ENCODE results near the gene ZNF573. TPM values are rescaled to one million over a fixed set of nuclear protein-coding genes. Genes with fewer than 3 reads are reported as not detected.
"Not testable (repeated sequence)": the region's sequence is repeated elsewhere in the genome, so short reads cannot be mapped to it uniquely, and the experiment has no call there.

The ZNF573 gene
- total RNA-seq, 3 donors from 2014 or later, result 6.2 to 16.7 (median 11.6) TPM

- H3K9me3 ChIP-seq, result peaks cover 88 to 97% of the 10 kb centered on the region in 2 donors
- DNase-seq (ENCODE audit: low spot score in 2 of 2), result no peak
- H3K27me3 ChIP-seq, result no peaks in the 10 kb centered on the region
Observed at GRCh38 chr19:37803249-37803840, 24.0 kb upstream of the ZNF573 start.

GRCh38 chr19:37790244-37790925 lies 11.0 kb upstream of the ZNF573 start:
- H3K4me1 ChIP-seq, result no peaks in the 10 kb centered on the region
- H3K27me3 ChIP-seq, result no peaks in the 10 kb centered on the region
- DNase-seq (ENCODE audit: low spot score in 2 of 2), result no peak
- intact Hi-C loops (cut with DNase I; ENCODE audit: low total_unique reads), result no loop called here
- peaks cover 67 to 85% of the 10 kb centered on the region in 2 donors for H3K9me3 ChIP-seq
- TF ChIP-seq POLR2AphosphoS5 (IDR thresholded peaks at IDR 0.05), result no peak
- TF ChIP-seq POLR2A (IDR thresholded peaks at IDR 0.05), result no peak
- no peak for TF ChIP-seq CTCF (IDR thresholded peaks at IDR 0.05)
- no peak overlapping the region for H3K27ac ChIP-seq
- no peak overlapping the region for H3K4me3 ChIP-seq
- no peaks in the 10 kb centered on the region for H3K36me3 ChIP-seq

More at GRCh38 chr19:37803249-37803840, 24.0 kb upstream of the ZNF573 start:
- Histone ChIP-seq H3K27ac (no peak overlapping the region), H3K36me3 (no peaks in the 10 kb centered on the region), H3K4me3 (no peak overlapping the region), H3K4me1 (no peaks in the 10 kb centered on the region)
- intact Hi-C loops (cut with DNase I; ENCODE audit: low total_unique reads), result no loop called here
- TF ChIP-seq POLR2AphosphoS5 (IDR thresholded peaks at IDR 0.05), result no peak
- TF ChIP-seq CTCF (IDR thresholded peaks at IDR 0.05), result no peak
- TF ChIP-seq POLR2A (IDR thresholded peaks at IDR 0.05), result no peak

GRCh38 chr19:37778613-37779126 lies 716 bp downstream of the ZNF573 start:
- H3K27ac ChIP-seq, result peak overlapping the region; percentile 92 to 95
- no peak for TF ChIP-seq POLR2AphosphoS5 (IDR thresholded peaks at IDR 0.05)
- no peak for TF ChIP-seq CTCF (IDR thresholded peaks at IDR 0.05)
- no peak for TF ChIP-seq POLR2A (IDR thresholded peaks at IDR 0.05)
- intact Hi-C loops (cut with DNase I; ENCODE audit: low total_unique reads), result loop anchor here (10.0 kb wide), 1 partner anchor 566 kb away; no protein-coding TSS in a partner anchor
- no peaks in the 10 kb centered on the region for H3K27me3 ChIP-seq
- no peaks in the 10 kb centered on the region for H3K4me1 ChIP-seq
- H3K4me3 ChIP-seq, result peak overlapping the region; percentile 56 to 89 (median 76)
- H3K36me3 ChIP-seq, result no peaks in the 10 kb centered on the region
- no peak for DNase-seq (ENCODE audit: low spot score in 2 of 2)
- H3K9me3 ChIP-seq, result peaks cover 13 to 17% of the 10 kb centered on the region in 2 donors

GRCh38 chr19:37770985-37771384 lies 8.4 kb downstream of the ZNF573 start:
- Histone ChIP-seq H3K4me3 (no peak overlapping the region), H3K36me3 (no peaks in the 10 kb centered on the region), H3K9me3 (no peaks in the 10 kb centered on the region), H3K27ac (no peak overlapping the region), H3K27me3 (no peaks in the 10 kb centered on the region), H3K4me1 (no peaks in the 10 kb centered on the region)
- DNase-seq (ENCODE audit: low spot score in 2 of 2), result no peak
- intact Hi-C loops (cut with DNase I; ENCODE audit: low total_unique reads), result loop anchor here (10.0 kb wide), 1 partner anchor 574 kb away; no protein-coding TSS in a partner anchor
- TF ChIP-seq POLR2A (IDR thresholded peaks at IDR 0.05) (no peak), CTCF (IDR thresholded peaks at IDR 0.05) (no peak), POLR2AphosphoS5 (IDR thresholded peaks at IDR 0.05) (no peak)

GRCh38 chr19:37763488-37763887 lies 15.9 kb downstream of the ZNF573 start:
- H3K27ac ChIP-seq, result no peak overlapping the region
- no peaks in the 10 kb centered on the region for H3K27me3 ChIP-seq
- peaks cover 0 to 13% of the 10 kb centered on the region in 2 donors for H3K9me3 ChIP-seq
- no peaks in the 10 kb centered on the region for H3K4me1 ChIP-seq
- no peak overlapping the region for H3K4me3 ChIP-seq
- TF ChIP-seq POLR2AphosphoS5 (IDR thresholded peaks at IDR 0.05) (no peak), POLR2A (IDR thresholded peaks at IDR 0.05) (no peak), CTCF (IDR thresholded peaks at IDR 0.05) (no peak)
- peaks cover 6% of the 10 kb centered on the region for H3K36me3 ChIP-seq
- intact Hi-C loops (cut with DNase I; ENCODE audit: low total_unique reads), result no loop called here
- no peak for DNase-seq (ENCODE audit: low spot score in 2 of 2)

GRCh38 chr19:37757683-37758082 lies 21.7 kb downstream of the ZNF573 start:
- intact Hi-C loops (cut with DNase I; ENCODE audit: low total_unique reads); H3K27me3 ChIP-seq; DNase-seq (ENCODE audit: low spot score in 2 of 2); H3K4me1 ChIP-seq; H3K36me3 ChIP-seq; H3K27ac ChIP-seq; H3K4me3 ChIP-seq: not testable (repeated sequence)
- H3K9me3 ChIP-seq, result peaks cover 0 to 13% of the 10 kb centered on the region in 2 donors

Data from breast epithelium (tissue), 4 donors.